Right lobe of liver (tissue), 6 donors: ENCODE data around the gene S100A10. TPM values are rescaled to one million over a fixed set of nuclear protein-coding genes. Genes with fewer than 3 reads are reported as not detected.

Experiments used
- ATAC-seq, 4 donors: fragments of 200-7000 bp; cut with Tn5 transposase; one replicate each; pipeline ENCODE4 v1.9.1; 2020; ENCODE audit warnings: mild to moderate bottlenecking in 4 of 4, moderate library complexity in 4 of 4
- DNase-seq, 3 donors: peaks; one replicate each; pipeline ENCODE4 v3.0.0-alpha.2; 2020
- H3K27ac ChIP-seq, 3 donors: fragments of 200-600 bp; one replicate each; pipeline ENCODE4 v1.8.0; 2022
- H3K27me3 ChIP-seq, 2 donors: fragments of 200-600 bp; one replicate each; pipeline ENCODE4 v1.8.0; 2022
- H3K36me3 ChIP-seq, 4 donors: fragments of 200-600 bp; sonication (generic) in 1 of 4; one replicate each; pipeline versions ENCODE4 v1.5.1 to v1.8.0; 2017 to 2022; ENCODE audit warnings: control low read depth in 1 of 4
- H3K4me1 ChIP-seq, 4 donors: fragments of 200-600 bp; sonication (generic) in 1 of 4; one replicate each; pipeline versions ENCODE4 v1.5.1 to v1.8.0; 2017 to 2022; ENCODE audit warnings: control low read depth in 1 of 4
- H3K4me3 ChIP-seq, 3 donors: fragments of 200-600 bp; one replicate each; pipeline ENCODE4 v1.8.0; 2022
- H3K9me3 ChIP-seq, 4 donors: fragments of 200-600 bp; sonication (generic) in 1 of 4; one replicate each; pipeline versions ENCODE4 v1.5.1 to v1.8.0; 2017 to 2022; ENCODE audit warnings: control low read depth in 1 of 4
- POLR2A ChIP-seq: fragments of 450-650 bp; IDR thresholded peaks from one replicate; pipeline ENCODE4 v1.6.1; 2017; ENCODE audit warnings: antibody characterized with exemption, mild to moderate bottlenecking
- WGBS: methylation state at CpG from one replicate; pipeline ENCODE4 v1.1.6; 2018; ENCODE audit warnings: low coverage, low lambda C conversion rate; ENCODE audit not compliant: insufficient coverage; ENCODE audit errors: missing lambda C conversion rate; 5-methylcytosine and 5-hydroxymethylcytosine counted together
- intact Hi-C, 2 donors: fragments of 100-400 bp; cut with DNase I; formaldehyde crosslinking; loops; one replicate each; pipeline versions ENCODE4 v1.11.2 to v1.14.1; 2022
- total RNA-seq, 6 experiments: library from RNA; depleted of rRNA in 2 of 6; stranded (reverse); fragments of >200 nt in 2 of 6; fragmentation: NEBNext Ultra II Directional in 3 of 6; extraction: Animal tissue kit (Norgen Biotek cat#: 25700) in 3 of 6; gene quantifications; one replicate each; pipeline versions ENCODE4 v1.1.0 to v1.2.4, GENCODE V29; 2016 to 2023
- TF ChIP-seq, protein P1 (sequence below), 4 donors: fragments of 200-600 bp in 3 of 4; fragments of 450-650 bp in 1 of 4; IDR thresholded peaks; one replicate each; pipeline versions ENCODE4 v1.5.1 to v1.8.0; 2016 to 2022; ENCODE audit warnings: antibody characterized with exemption in 4 of 4, mild to moderate bottlenecking in 2 of 4
- donor health status: DM: no; HTN: yes; CAD: no.
- donor health status: DM: no; HTN: no; CAD: no.
- donor health status: DM: no; HTN: no; CAD: no.
- donor health status: DM: no; HTN: yes; CAD: no.
- donor health status: DM: no; HTN: yes; CAD: no.

S100A10 gene
- total RNA-seq, 6 experiments from 2014 or later: 48.5 to 192 (median 61.7) TPM

GRCh38 chr1:151970626-151971025 lies 23.0 kb downstream of the S100A10 start:
- TF ChIP-seq, protein P1, sequence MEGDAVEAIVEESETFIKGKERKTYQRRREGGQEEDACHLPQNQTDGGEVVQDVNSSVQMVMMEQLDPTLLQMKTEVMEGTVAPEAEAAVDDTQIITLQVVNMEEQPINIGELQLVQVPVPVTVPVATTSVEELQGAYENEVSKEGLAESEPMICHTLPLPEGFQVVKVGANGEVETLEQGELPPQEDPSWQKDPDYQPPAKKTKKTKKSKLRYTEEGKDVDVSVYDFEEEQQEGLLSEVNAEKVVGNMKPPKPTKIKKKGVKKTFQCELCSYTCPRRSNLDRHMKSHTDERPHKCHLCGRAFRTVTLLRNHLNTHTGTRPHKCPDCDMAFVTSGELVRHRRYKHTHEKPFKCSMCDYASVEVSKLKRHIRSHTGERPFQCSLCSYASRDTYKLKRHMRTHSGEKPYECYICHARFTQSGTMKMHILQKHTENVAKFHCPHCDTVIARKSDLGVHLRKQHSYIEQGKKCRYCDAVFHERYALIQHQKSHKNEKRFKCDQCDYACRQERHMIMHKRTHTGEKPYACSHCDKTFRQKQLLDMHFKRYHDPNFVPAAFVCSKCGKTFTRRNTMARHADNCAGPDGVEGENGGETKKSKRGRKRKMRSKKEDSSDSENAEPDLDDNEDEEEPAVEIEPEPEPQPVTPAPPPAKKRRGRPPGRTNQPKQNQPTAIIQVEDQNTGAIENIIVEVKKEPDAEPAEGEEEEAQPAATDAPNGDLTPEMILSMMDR (IDR thresholded peaks at IDR 0.05): no peak
- no peak for TF ChIP-seq POLR2A
- Histone ChIP-seq H3K27ac (no peak overlapping the region), H3K9me3 (no peaks in the 10 kb centered on the region), H3K27me3 (no peaks in the 10 kb centered on the region), H3K36me3 (no peaks in the 10 kb centered on the region), H3K4me3 (no peak overlapping the region), H3K4me1 (peaks cover 0 to 11% (median 4%) of the 10 kb centered on the region in 4 donors)
- no peak for DNase-seq
- intact Hi-C loops: no loop called here
- WGBS: 64% methylated on average over 4 of the region's 4 CpGs
- ATAC-seq: no peak

GRCh38 chr1:151970128-151970527 lies 23.5 kb downstream of the S100A10 start:
- intact Hi-C loops: no loop called here
- no peaks in the 10 kb centered on the region for H3K9me3 ChIP-seq
- no peak overlapping the region for H3K4me3 ChIP-seq
- ATAC-seq: no peak
- TF ChIP-seq POLR2A: no peak
- TF ChIP-seq, protein P1 (IDR thresholded peaks at IDR 0.05): no peak
- H3K36me3 ChIP-seq: no peaks in the 10 kb centered on the region
- WGBS: 70% methylated on average over 5 of the region's 5 CpGs
- no peak for DNase-seq
- H3K27ac ChIP-seq: no peak overlapping the region
- H3K4me1 ChIP-seq: peaks cover 0 to 7% (median 3%) of the 10 kb centered on the region in 4 donors
- no peaks in the 10 kb centered on the region for H3K27me3 ChIP-seq

DNA sequence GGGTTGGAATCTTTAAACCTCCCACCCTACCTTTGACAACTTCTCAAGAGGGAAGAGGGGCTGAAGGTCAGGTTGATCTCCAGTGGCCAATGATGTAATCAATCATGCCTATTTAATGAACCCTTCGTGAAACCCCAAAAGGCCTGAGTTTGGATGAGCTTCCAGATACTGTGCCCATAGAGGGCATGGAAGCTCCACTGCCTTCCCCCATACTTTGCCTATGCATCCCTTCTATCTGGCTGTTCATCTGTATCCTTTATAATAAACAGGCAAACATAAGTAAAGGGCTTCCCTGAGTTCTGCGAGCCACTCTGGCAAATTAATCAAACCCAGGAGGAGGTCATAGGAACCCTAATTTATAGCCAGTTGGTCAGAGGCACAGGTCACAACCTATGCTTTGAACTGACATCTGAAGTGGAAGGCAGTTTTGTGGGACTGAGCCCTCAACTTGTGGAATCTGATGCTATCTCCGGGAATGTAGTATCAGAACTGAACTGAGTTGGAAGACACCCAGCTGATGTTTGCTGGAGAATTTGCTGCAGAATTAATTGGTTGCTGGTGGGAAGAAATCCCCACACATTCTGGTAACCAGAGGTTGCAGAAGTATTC lies 24.8 kb downstream of the S100A10 start:
- no peak overlapping the region for H3K4me3 ChIP-seq
- intact Hi-C loops: loop anchor here in 1 of 2 donors (5.0 kb wide), 1 partner anchor 33 kb away; no protein-coding TSS in a partner anchor
- no peaks in the 10 kb centered on the region for H3K4me1 ChIP-seq

GRCh38 chr1:151968058-151968457 lies 25.6 kb downstream of the S100A10 start:
- no peak for DNase-seq
- H3K9me3 ChIP-seq: no peaks in the 10 kb centered on the region
- WGBS: 7% methylated on average over 2 of the region's 4 CpGs
- H3K27me3 ChIP-seq: no peaks in the 10 kb centered on the region
- TF ChIP-seq, protein P1 (IDR thresholded peaks at IDR 0.05): peak; percentile 73 to 81 (median 76)
- TF ChIP-seq POLR2A: no peak
- ATAC-seq: peak; percentile 95 to 97 (median 96)
- no peaks in the 10 kb centered on the region for H3K4me1 ChIP-seq
- H3K36me3 ChIP-seq: no peaks in the 10 kb centered on the region
- intact Hi-C loops: loop anchor here in 1 of 2 donors (5.0 kb wide), 1 partner anchor 34 kb away; no protein-coding TSS in a partner anchor
- no peak overlapping the region for H3K27ac ChIP-seq
- no peak overlapping the region for H3K4me3 ChIP-seq

More for the DNA sequence above, 24.8 kb downstream of the S100A10 start:
- Histone ChIP-seq H3K36me3 (no peaks in the 10 kb centered on the region), H3K27ac (no peak overlapping the region), H3K27me3 (no peaks in the 10 kb centered on the region), H3K9me3 (no peaks in the 10 kb centered on the region)
- DNase-seq: no peak
- no peak for TF ChIP-seq POLR2A
- TF ChIP-seq, protein P1 (IDR thresholded peaks at IDR 0.05): no peak
- no peak for ATAC-seq
- WGBS: 68% methylated on average over 3 of the region's 3 CpGs
